ENCODE results near the gene SRPK3.

The SRPK3 gene

DNA sequence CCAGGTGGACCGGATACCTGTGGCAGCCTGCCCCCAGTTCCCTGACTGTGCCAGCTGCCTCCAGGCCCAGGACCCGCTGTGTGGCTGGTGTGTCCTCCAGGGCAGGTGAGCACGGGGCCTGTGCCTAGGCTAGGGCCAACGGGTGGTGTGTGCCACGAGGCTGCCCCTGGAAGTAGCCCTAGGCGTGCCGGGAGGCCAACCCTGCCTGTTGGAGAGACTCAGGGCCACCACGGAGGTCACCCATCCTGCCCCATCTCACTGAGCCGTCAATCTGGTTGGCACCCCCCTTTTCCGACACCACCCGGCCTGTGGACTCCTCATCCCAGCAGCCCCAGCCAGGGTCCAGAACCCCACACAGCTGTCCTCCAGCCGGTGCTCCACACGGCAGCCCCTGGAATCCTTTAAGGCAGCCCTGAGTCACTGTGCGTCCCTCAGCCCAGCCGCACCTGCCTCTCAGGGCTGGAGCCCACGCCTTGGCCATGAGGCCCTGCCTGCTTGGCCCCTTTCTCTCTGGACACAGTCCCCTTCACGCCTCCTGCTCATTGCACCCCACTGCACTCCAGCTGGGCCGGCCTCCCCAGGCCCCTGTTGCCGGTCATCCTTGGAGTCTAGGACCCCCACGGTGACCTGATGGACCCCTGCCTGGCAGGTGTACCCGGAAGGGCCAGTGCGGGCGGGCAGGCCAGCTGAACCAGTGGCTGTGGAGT is 11.5 kb upstream of the SRPK3 start:
- Mint-ChIP-seq H3K36me3 (ENCODE audit: insufficient read depth) (no peaks in the 10 kb centered on the region), H3K27ac (ENCODE audit: low read depth) (no peak overlapping the region), H3K9me3 (no peaks in the 10 kb centered on the region), H3K27me3 (no peaks in the 10 kb centered on the region), H3K4me3 (no peak overlapping the region), H3K4me1 (peaks cover 13% of the 10 kb centered on the region)
- ATAC-seq (replicated peaks; ENCODE audit: extremely low read depth, poor library complexity, severe bottlenecking) (no peak), DNase-seq (ENCODE audit: low spot score in 2 of 2) (no peak)

- ATAC-seq (replicated peaks; ENCODE audit: extremely low read depth, poor library complexity, severe bottlenecking) (no peak), DNase-seq (ENCODE audit: low spot score in 2 of 2) (no peak)
- no peak overlapping the region for H3K27ac Mint-ChIP-seq (ENCODE audit: low read depth)
- no peaks in the 10 kb centered on the region for H3K27me3 Mint-ChIP-seq
- no peaks in the 10 kb centered on the region for H3K9me3 Mint-ChIP-seq
- peaks cover 13% of the 10 kb centered on the region for H3K4me1 Mint-ChIP-seq
- H3K36me3 Mint-ChIP-seq (ENCODE audit: insufficient read depth), result no peaks in the 10 kb centered on the region
- H3K4me3 Mint-ChIP-seq, result no peak overlapping the region
Measured at GRCh38 chrX:153769865-153770600, 10.8 kb upstream of the SRPK3 start.

DNA sequence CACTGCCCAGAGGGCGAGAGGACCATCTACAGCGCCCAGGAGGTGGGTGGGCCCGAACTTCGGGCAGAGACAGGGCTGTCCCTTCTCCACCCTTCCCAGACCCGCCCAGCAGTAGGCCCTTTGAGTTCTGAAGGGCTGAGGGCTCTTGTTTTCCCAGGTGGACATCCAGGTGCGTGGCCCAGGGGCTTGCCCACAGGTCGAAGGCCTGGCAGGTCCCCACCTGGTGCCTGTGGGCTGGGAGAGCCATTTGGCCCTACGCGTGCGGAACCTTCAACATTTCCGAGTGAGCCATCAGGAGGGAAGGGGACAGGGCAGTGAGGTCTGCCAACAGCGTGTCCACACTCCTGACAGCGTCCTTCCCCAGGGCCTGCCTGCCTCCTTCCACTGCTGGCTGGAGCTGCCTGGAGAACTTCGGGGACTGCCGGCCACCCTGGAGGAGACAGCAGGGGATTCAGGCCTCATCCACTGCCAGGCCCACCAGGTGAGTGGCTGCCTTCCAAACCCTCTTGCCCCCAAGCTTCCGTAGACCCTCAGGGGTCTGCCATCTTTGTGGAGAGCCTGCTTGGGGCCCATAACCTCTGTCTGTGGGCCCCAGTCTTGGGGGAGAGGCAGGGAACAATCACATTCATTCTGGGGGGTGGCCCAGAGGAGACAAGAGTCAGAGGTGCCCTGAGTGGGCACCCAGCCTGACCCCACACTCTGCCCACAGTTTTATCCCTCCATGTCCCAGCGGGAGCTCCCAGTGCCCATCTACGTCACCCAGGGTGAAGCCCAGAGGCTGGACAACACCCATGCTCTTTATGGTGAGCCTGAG is 10.0 kb upstream of the SRPK3 start:
- DNase-seq (ENCODE audit: low spot score in 2 of 2), result no peak
- no peak for ATAC-seq (replicated peaks; ENCODE audit: extremely low read depth, poor library complexity, severe bottlenecking)
- peaks cover 13% of the 10 kb centered on the region for H3K4me1 Mint-ChIP-seq
- H3K27me3 Mint-ChIP-seq, result no peaks in the 10 kb centered on the region
- H3K4me3 Mint-ChIP-seq, result no peak overlapping the region
- H3K27ac Mint-ChIP-seq (ENCODE audit: low read depth), result no peak overlapping the region
- no peaks in the 10 kb centered on the region for H3K36me3 Mint-ChIP-seq (ENCODE audit: insufficient read depth)
- H3K9me3 Mint-ChIP-seq, result no peaks in the 10 kb centered on the region

GRCh38 chrX:153771415-153772315 is 9.2 kb upstream of the SRPK3 start:
- Mint-ChIP-seq H3K27me3 (no peaks in the 10 kb centered on the region), H3K27ac (ENCODE audit: low read depth) (no peak overlapping the region), H3K36me3 (ENCODE audit: insufficient read depth) (no peaks in the 10 kb centered on the region), H3K9me3 (no peaks in the 10 kb centered on the region), H3K4me1 (peaks cover 8% of the 10 kb centered on the region), H3K4me3 (no peak overlapping the region)
- ATAC-seq (replicated peaks; ENCODE audit: extremely low read depth, poor library complexity, severe bottlenecking), result no peak
- DNase-seq (ENCODE audit: low spot score in 2 of 2), result no peak

DNA sequence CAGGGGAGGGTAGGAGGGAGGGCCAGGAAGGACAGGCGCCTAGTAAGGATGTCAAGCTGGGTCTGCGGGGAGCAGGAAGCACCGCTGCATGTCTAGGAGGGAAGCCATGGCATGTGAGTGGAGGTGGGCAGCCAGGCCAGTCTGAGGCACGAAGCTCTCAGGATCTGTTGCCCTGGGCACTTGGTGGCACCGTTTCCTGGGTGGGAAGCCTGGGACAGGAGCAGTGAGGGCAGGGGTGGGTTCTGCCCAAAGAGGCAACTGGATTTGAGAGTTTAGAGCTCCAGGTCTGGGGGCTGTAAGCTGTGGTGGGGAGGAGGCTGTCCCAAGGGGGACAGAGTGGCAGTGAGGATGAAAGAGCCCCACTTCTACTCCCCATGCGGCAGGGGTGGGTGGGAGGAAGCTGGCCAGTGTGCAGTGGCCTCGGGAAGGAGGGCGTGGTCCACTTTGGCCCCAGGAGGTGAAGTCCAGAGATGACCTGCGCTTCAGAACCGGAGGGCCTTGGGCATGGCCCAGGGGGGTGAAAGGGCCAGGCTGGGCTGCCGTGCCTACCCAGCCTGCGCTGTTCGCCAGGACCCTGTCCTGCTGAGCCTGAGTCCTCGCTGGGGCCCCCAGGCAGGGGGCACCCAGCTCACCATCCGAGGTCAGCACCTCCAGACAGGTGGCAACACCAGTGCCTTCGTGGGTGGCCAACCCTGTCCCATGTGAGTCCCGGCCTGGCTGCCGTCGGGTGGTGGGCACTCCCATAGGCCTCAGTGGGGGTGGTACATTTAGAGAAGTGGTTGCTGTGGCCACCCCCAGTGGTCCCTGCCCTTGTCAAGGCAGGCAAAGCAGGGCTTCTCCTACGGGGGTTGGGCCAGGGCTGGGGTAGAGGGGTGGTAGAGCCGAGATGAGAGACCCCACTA is 8.3 kb upstream of the SRPK3 start:
- Mint-ChIP-seq H3K4me3 (no peak overlapping the region), H3K9me3 (no peaks in the 10 kb centered on the region), H3K36me3 (ENCODE audit: insufficient read depth) (no peaks in the 10 kb centered on the region), H3K27me3 (no peaks in the 10 kb centered on the region), H3K27ac (ENCODE audit: low read depth) (no peak overlapping the region), H3K4me1 (peaks cover 5% of the 10 kb centered on the region)
- ATAC-seq (replicated peaks; ENCODE audit: extremely low read depth, poor library complexity, severe bottlenecking) (no peak), DNase-seq (ENCODE audit: low spot score in 2 of 2) (no peak)

- Mint-ChIP-seq H3K27ac (ENCODE audit: low read depth) (no peak overlapping the region), H3K4me1 (peaks cover 2% of the 10 kb centered on the region), H3K27me3 (no peaks in the 10 kb centered on the region), H3K36me3 (ENCODE audit: insufficient read depth) (no peaks in the 10 kb centered on the region), H3K9me3 (no peaks in the 10 kb centered on the region), H3K4me3 (no peak overlapping the region)
- ATAC-seq (replicated peaks; ENCODE audit: extremely low read depth, poor library complexity, severe bottlenecking) (no peak), DNase-seq (ENCODE audit: low spot score in 2 of 2) (no peak)
Measured at GRCh38 chrX:153773218-153773611, 7.6 kb upstream of the SRPK3 start.

GRCh38 chrX:153773741-153774575 is 6.9 kb upstream of the SRPK3 start:
- Mint-ChIP-seq H3K27me3 (no peaks in the 10 kb centered on the region), H3K4me3 (no peak overlapping the region), H3K36me3 (ENCODE audit: insufficient read depth) (no peaks in the 10 kb centered on the region), H3K27ac (ENCODE audit: low read depth) (no peak overlapping the region), H3K9me3 (no peaks in the 10 kb centered on the region), H3K4me1 (no peaks in the 10 kb centered on the region)
- ATAC-seq (replicated peaks; ENCODE audit: extremely low read depth, poor library complexity, severe bottlenecking) (no peak), DNase-seq (ENCODE audit: low spot score in 2 of 2) (no peak)

GRCh38 chrX:153774576-153775292 is 6.1 kb upstream of the SRPK3 start:
- peaks cover 4% of the 10 kb centered on the region for H3K27me3 Mint-ChIP-seq
- no peak overlapping the region for H3K27ac Mint-ChIP-seq (ENCODE audit: low read depth)
- no peak for ATAC-seq (replicated peaks; ENCODE audit: extremely low read depth, poor library complexity, severe bottlenecking)

DNA sequence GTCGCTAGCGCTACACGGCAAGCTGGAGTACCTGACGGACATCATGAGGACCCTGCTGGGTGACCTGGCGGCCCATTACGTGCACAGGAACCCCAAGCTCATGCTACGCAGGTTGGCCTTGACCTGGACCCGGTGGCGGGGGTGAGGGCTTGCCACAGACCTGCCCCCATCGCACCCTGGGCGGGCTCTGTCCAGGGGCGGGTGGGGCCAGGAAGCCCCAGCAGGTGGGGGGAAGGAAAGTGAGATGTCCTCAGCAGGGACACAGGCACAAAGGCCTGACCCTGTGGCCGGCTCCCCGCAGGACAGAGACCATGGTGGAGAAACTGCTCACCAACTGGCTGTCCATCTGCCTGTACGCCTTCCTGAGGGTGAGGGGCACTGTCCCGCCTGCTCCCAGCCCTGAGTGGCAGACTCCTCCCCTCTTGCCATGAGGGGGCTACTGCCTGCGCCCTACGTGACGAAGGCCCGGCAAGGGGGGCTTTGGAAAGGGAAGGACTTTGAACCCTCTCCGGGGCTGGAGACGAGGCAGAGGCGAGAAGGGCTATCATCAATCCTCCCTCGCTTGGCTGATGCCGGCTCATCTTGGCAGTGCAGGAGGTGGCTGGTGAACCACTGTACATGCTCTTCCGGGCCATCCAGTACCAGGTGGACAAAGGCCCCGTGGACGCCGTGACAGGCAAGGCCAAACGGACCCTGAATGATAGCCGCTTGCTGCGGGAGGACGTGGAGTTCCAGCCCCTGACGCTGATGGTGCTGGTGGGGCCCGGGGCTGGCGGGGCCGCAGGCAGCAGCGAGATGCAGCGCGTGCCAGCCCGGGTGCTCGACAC is 5.3 kb upstream of the SRPK3 start:
- H3K9me3 Mint-ChIP-seq, result no peaks in the 10 kb centered on the region
- peaks cover 9% of the 10 kb centered on the region for H3K4me1 Mint-ChIP-seq
- no peak for DNase-seq (ENCODE audit: low spot score in 2 of 2)
- no peaks in the 10 kb centered on the region for H3K36me3 Mint-ChIP-seq (ENCODE audit: insufficient read depth)
- no peak overlapping the region for H3K27ac Mint-ChIP-seq (ENCODE audit: low read depth)
- no peak for ATAC-seq (replicated peaks; ENCODE audit: extremely low read depth, poor library complexity, severe bottlenecking)
- peaks cover 10% of the 10 kb centered on the region for H3K27me3 Mint-ChIP-seq
- no peak overlapping the region for H3K4me3 Mint-ChIP-seq

More at GRCh38 chrX:153774576-153775292, 6.1 kb upstream of the SRPK3 start:
- no peaks in the 10 kb centered on the region for H3K36me3 Mint-ChIP-seq (ENCODE audit: insufficient read depth)
- no peak overlapping the region for H3K4me3 Mint-ChIP-seq
- H3K4me1 Mint-ChIP-seq, result peaks cover 2% of the 10 kb centered on the region
- no peaks in the 10 kb centered on the region for H3K9me3 Mint-ChIP-seq
- no peak for DNase-seq (ENCODE audit: low spot score in 2 of 2)

- no peaks in the 10 kb centered on the region for H3K9me3 Mint-ChIP-seq
- peaks cover 9% of the 10 kb centered on the region for H3K4me1 Mint-ChIP-seq
- no peak overlapping the region for H3K4me3 Mint-ChIP-seq
- H3K27me3 Mint-ChIP-seq, result peaks cover 10% of the 10 kb centered on the region
- H3K36me3 Mint-ChIP-seq (ENCODE audit: insufficient read depth), result no peaks in the 10 kb centered on the region
- no peak overlapping the region for H3K27ac Mint-ChIP-seq (ENCODE audit: low read depth)
- ATAC-seq (replicated peaks; ENCODE audit: extremely low read depth, poor library complexity, severe bottlenecking) (no peak), DNase-seq (ENCODE audit: low spot score in 2 of 2) (no peak)
Measured at GRCh38 chrX:153776120-153776599, 4.7 kb upstream of the SRPK3 start.
